AG04449 (cell line): ENCODE results near the gene TP53.

Experiments used
- CTCF ChIA-PET: fragments of 350-600 bp; formaldehyde crosslinking; extraction: SDS; loops from one replicate; lab custom pipeline; 2021; ENCODE audit warnings: antibody characterized with exemption; lab: Yijun Ruan, JAX
- POLR2A ChIA-PET: fragments of 400-600, 350-600 bp; formaldehyde crosslinking; extraction: SDS; loops from one replicate; lab custom pipeline; 2020; ENCODE audit warnings: antibody characterized with exemption, inconsistent platforms; lab: Yijun Ruan, JAX
- DNase-seq: peaks from one replicate; pipeline ENCODE4 v3.0.0-alpha.2; 2010; ENCODE audit warnings: low read depth, low spot score
- H3K4me3 ChIP-seq: 2 replicates; pipeline ENCODE4 v1.5.1; 2011; ENCODE audit warnings: low read depth, mild to moderate bottlenecking, control low read depth, low read length
- CTCF ChIP-seq: IDR thresholded peaks from one replicate; pipeline ENCODE4 v1.5.1; 2011; ENCODE audit warnings: mild to moderate bottlenecking, moderate library complexity, low read length, control low read depth, inconsistent platforms; ENCODE audit not compliant: insufficient read depth; ENCODE audit errors: missing control alignments

TP53 gene

GRCh38 chr17:7707858-7708750, 20.8 kb upstream of the TP53 start:
- no peak for TF ChIP-seq CTCF
- ChIA-PET POLR2A (no interaction called here), CTCF (interaction anchor here (2.3 to 5.9 kb wide), 2 partner anchors 8 to 20 kb away, joined by 13 to 35 read pairs; partner anchors contain the start of genes DNAH2, TP53 and WRAP53)
- no peak for DNase-seq
- H3K4me3 ChIP-seq, result no peak overlapping the region

DNA sequence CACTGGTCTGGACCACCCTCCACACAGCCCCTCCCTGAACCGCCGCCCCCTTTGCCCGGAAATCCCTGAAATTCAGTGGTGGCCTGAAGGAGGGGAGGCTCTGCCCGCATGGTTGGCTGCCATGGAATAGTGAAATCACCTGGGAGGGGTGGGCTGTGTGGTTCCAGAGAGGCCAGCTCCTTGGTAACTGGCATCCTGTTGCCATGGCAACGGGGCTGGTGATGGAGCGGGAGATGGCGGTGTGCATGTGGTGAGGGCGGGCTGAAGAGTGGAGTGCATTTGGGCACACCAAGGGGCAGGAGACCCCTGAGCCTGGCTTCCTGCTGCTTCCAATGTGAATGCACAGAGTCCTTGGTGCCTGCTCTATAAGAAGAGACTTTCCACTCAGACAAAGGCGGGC, 20.2 kb upstream of the TP53 start:
- no peak for DNase-seq
- ChIA-PET POLR2A (no interaction called here), CTCF (interaction anchor here (0.8 to 5.9 kb wide), 4 partner anchors 9 to 115 kb away, joined by 3 to 35 read pairs (median 8); partner anchors contain the start of genes DNAH2, TP53 and WRAP53)
- no peak for TF ChIP-seq CTCF
- no peak overlapping the region for H3K4me3 ChIP-seq

DNA sequence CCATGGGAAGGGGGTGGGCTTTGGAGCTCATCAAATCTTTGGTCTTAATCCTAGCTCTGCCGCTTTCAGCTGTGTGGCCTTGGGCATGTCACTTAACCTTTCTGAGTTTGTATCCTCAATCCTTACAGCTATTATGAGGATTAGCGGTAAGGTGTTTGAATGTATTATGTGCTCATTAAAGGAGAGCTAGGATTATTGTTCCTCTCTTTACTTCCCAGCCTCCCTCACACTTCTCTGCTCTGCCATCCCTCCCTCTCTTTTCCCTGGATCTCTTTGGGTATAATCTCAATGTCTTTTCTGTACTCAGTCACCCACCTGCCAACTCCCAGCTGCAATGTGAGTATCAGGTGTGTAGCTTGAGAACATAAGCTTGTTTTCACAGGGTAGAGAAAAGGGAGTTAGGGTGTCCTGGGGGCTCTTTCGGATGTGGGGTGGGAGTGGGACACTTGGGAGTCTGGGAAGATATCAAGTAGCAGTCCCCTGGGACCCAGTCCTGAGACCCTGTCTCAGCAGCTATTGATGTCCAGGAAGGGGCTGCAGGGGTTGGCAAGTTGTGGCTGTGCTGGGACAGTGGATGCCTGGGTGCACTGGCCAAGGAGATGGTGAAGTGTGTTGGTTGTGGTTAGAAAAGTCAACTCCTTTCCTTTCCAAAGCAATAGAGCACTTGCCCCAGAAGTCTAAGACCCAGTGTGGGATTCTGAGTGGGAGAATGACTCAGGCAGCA, 19.5 kb upstream of the TP53 start:
- no peak overlapping the region for H3K4me3 ChIP-seq
- POLR2A ChIA-PET, result no interaction called here
- TF ChIP-seq CTCF, result no peak
- no peak for DNase-seq
- CTCF ChIA-PET, result interaction anchor here (0.8 to 5.9 kb wide), 5 partner anchors 10 to 116 kb away, joined by 3 to 35 read pairs (median 3); partner anchors contain the start of genes DNAH2, TP53 and WRAP53

- no peak for DNase-seq
- ChIA-PET CTCF (interaction anchor here (1.3 to 5.9 kb wide), 4 partner anchors 11 to 285 kb away, joined by 3 to 35 read pairs (median 8); partner anchors contain the start of genes DNAH2, TP53 and WRAP53), POLR2A (interaction anchor here (1.9 to 2.5 kb wide), 2 partner anchors 9 to 19 kb away, joined by 6 to 11 read pairs; partner anchors contain the start of gene TP53)
- H3K4me3 ChIP-seq, result peak overlapping the region; percentile 58
- no peak for TF ChIP-seq CTCF
Observed at GRCh38 chr17:7705269-7706255, 18.3 kb upstream of the TP53 start.

GRCh38 chr17:7704601-7705268, 17.4 kb upstream of the TP53 start, which contains the start of gene EFNB3:
Gene EFNB3, plus strand, starts transcription at chr17:7705202. Its CDS starts 397 bp downstream, at chr17:7705599.
- no peak for DNase-seq
- H3K4me3 ChIP-seq, result peak within 1 kb of the TSS; percentile 58
- POLR2A ChIA-PET, result interaction anchor here (1.9 to 2.5 kb wide), 2 partner anchors 10 to 18 kb away, joined by 6 to 11 read pairs; partner anchors contain the start of gene TP53
- TF ChIP-seq CTCF, result no peak
- CTCF ChIA-PET, result interaction anchor here (0.6 to 5.9 kb wide), 3 partner anchors 12 to 286 kb away, joined by 3 to 35 read pairs (median 5); partner anchors contain the start of genes DNAH2 and WRAP53
